Neuron (in vitro differentiated cells): ENCODE results near the gene IGF2BP1.
"Not testable (repeated sequence)": the region's sequence is repeated elsewhere in the genome, so short reads cannot be mapped to it uniquely, and the experiment has no call there.

ENCODE experiments used
- H2AFZ ChIP-seq: one replicate; pipeline ENCODE4 v1.6.1; 2013; ENCODE audit warnings: low read depth, mild to moderate bottlenecking, inconsistent platforms, low read length, moderate library complexity
- H3K27me3 ChIP-seq: one replicate; pipeline ENCODE4 v1.6.1; 2013; ENCODE audit warnings: low read length; ENCODE audit not compliant: insufficient read depth
- H3K36me3 ChIP-seq: one replicate; pipeline ENCODE4 v1.6.1; 2013; ENCODE audit warnings: low read length; ENCODE audit not compliant: insufficient read depth
- H3K4me1 ChIP-seq: one replicate; pipeline ENCODE4 v1.6.1; 2013; ENCODE audit warnings: low read length; ENCODE audit not compliant: insufficient read depth
- H3K4me3 ChIP-seq: 2 replicates; pipeline ENCODE4 v1.5.1; 2013; ENCODE audit warnings: mild to moderate bottlenecking, low read length, moderate library complexity
- H3K9me3 ChIP-seq: one replicate; pipeline ENCODE4 v1.6.1; 2013; ENCODE audit warnings: low read length

IGF2BP1 gene

GRCh38 chr17:49086316-49086605 is 89.1 kb downstream of the IGF2BP1 start:
- Histone ChIP-seq H3K4me1 (no peaks in the 10 kb centered on the region), H2AFZ (no peak overlapping the region), H3K4me3 (no peak overlapping the region), H3K27me3 (peaks cover 9% of the 10 kb centered on the region), H3K9me3 (no peaks in the 10 kb centered on the region), H3K36me3 (no peaks in the 10 kb centered on the region)

GRCh38 chr17:49086649-49087048 is 89.5 kb downstream of the IGF2BP1 start:
- no peaks in the 10 kb centered on the region for H3K36me3 ChIP-seq
- H3K4me1 ChIP-seq: no peaks in the 10 kb centered on the region
- H2AFZ ChIP-seq: no peak overlapping the region
- peaks cover 9% of the 10 kb centered on the region for H3K27me3 ChIP-seq
- no peaks in the 10 kb centered on the region for H3K9me3 ChIP-seq
- no peak overlapping the region for H3K4me3 ChIP-seq

- H2AFZ ChIP-seq: no peak overlapping the region
- no peaks in the 10 kb centered on the region for H3K9me3 ChIP-seq
- no peaks in the 10 kb centered on the region for H3K36me3 ChIP-seq
- H3K4me1 ChIP-seq: no peaks in the 10 kb centered on the region
- H3K4me3 ChIP-seq: no peak overlapping the region
- peaks cover 6% of the 10 kb centered on the region for H3K27me3 ChIP-seq
Observed at GRCh38 chr17:49089094-49089493, 91.9 kb downstream of the IGF2BP1 start.

- H3K36me3 ChIP-seq: no peaks in the 10 kb centered on the region
- H2AFZ ChIP-seq: no peak overlapping the region
- H3K4me3 ChIP-seq: no peak overlapping the region
- H3K27me3 ChIP-seq: peaks cover 6% of the 10 kb centered on the region
- H3K4me1 ChIP-seq: no peaks in the 10 kb centered on the region
- H3K9me3 ChIP-seq: no peaks in the 10 kb centered on the region
Observed at GRCh38 chr17:49090878-49091594, 93.9 kb downstream of the IGF2BP1 start.

- no peaks in the 10 kb centered on the region for H3K4me1 ChIP-seq
- H3K4me3 ChIP-seq: no peak overlapping the region
- peaks cover 3% of the 10 kb centered on the region for H3K27me3 ChIP-seq
- no peaks in the 10 kb centered on the region for H3K36me3 ChIP-seq
- H2AFZ ChIP-seq: no peak overlapping the region
- no peaks in the 10 kb centered on the region for H3K9me3 ChIP-seq
Observed at GRCh38 chr17:49093131-49093530, 95.9 kb downstream of the IGF2BP1 start.

- Histone ChIP-seq H3K4me1 (no peaks in the 10 kb centered on the region), H3K9me3 (no peaks in the 10 kb centered on the region), H2AFZ (no peak overlapping the region), H3K27me3 (no peaks in the 10 kb centered on the region), H3K36me3 (no peaks in the 10 kb centered on the region), H3K4me3 (no peak overlapping the region)
Observed at GRCh38 chr17:49100601-49101000, 103.4 kb downstream of the IGF2BP1 start.

GRCh38 chr17:49101054-49101534 is 103.9 kb downstream of the IGF2BP1 start:
- Histone ChIP-seq H3K4me3 (no peak overlapping the region), H2AFZ (no peak overlapping the region), H3K4me1 (no peaks in the 10 kb centered on the region), H3K36me3 (no peaks in the 10 kb centered on the region), H3K27me3 (no peaks in the 10 kb centered on the region), H3K9me3 (no peaks in the 10 kb centered on the region)

GRCh38 chr17:49103360-49103759 is 106.2 kb downstream of the IGF2BP1 start:
- H3K27me3 ChIP-seq, H3K4me3 ChIP-seq, H3K9me3 ChIP-seq, H3K36me3 ChIP-seq, H2AFZ ChIP-seq, H3K4me1 ChIP-seq: not testable (repeated sequence)

- H3K4me3 ChIP-seq: no peak overlapping the region
- H3K27me3 ChIP-seq: no peaks in the 10 kb centered on the region
- no peaks in the 10 kb centered on the region for H3K36me3 ChIP-seq
- H2AFZ ChIP-seq: no peak overlapping the region
- no peaks in the 10 kb centered on the region for H3K4me1 ChIP-seq
- no peaks in the 10 kb centered on the region for H3K9me3 ChIP-seq
Observed at GRCh38 chr17:49104511-49105074, 107.4 kb downstream of the IGF2BP1 start.
